Limb (tissue), 2 donors: ENCODE data around the gene GTF2H4.
"Not testable (repeated sequence)": the region's sequence is repeated elsewhere in the genome, so short reads cannot be mapped to it uniquely, and the experiment has no call there.

Experiments
- DNase-seq, 2 donors: peaks; one replicate each; pipeline ENCODE4 v3.0.0-alpha.2; 2016; ENCODE audit errors: extremely low spot score in 2 of 2

GTF2H4 gene

GRCh38 chr6:30894935-30895334, 13.1 kb upstream of the GTF2H4 start:
- no peak for DNase-seq

DNA sequence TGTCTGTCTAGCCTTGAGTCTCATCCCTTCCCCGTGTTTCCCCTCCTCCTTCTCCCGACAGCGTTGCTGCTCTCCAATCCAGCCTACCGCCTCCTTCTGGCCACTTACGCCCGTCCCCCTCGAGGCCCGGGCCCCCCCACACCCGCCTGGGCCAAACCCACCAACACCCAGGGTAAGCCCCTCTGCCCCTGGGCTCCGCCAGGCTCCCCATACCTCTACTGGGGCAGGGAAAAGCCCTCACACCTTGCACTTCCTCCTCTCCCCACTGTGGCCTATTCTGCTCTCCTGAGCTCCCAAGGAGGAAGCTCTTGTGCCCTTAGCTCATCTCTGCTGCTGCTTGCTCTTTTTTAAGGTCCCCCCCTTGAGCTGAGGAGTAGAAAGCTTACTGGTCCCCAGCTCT, 12.7 kb upstream of the GTF2H4 start:
- no peak for DNase-seq

DNA sequence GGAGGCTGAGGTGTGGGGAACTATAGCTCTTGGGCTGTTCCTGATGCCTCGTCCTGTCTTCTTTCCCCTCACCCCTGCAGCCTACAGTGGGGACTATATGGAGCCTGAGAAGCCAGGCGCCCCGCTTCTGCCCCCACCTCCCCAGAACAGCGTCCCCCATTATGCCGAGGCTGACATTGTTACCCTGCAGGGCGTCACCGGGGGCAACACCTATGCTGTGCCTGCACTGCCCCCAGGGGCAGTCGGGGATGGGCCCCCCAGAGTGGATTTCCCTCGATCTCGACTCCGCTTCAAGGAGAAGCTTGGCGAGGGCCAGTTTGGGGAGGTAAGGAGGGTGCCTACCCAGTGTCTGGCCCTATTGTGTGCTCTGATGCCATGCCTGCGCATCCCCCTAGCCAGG, 11.5 kb upstream of the GTF2H4 start:
- DNase-seq = no peak

GRCh38 chr6:30897882-30898281, 10.1 kb upstream of the GTF2H4 start:
- DNase-seq = no peak

DNA sequence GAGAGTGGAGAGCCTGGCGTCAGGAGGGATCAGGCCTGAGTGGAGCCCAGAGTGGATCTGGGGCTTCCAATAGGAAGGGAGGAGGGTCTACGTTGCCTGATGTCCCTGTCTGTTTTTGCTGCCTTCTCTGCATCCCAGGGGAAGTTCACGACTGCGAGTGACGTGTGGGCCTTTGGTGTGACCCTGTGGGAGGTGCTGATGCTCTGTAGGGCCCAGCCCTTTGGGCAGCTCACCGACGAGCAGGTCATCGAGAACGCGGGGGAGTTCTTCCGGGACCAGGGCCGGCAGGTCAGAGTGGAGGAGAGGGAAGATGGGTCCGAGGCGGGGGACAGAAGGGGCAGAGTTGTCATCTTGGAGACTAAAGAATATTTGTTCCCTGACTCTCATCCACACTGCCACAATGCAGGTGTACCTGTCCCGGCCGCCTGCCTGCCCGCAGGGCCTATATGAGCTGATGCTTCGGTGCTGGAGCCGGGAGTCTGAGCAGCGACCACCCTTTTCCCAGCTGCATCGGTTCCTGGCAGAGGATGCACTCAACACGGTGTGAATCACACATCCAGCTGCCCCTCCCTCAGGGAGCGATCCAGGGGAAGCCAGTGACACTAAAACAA, 9.2 kb upstream of the GTF2H4 start:
- DNase-seq = no peak

GRCh38 chr6:30900863-30901417, 7.1 kb upstream of the GTF2H4 start:
- DNase-seq = no peak

GRCh38 chr6:30901436-30901835, 6.6 kb upstream of the GTF2H4 start:
- no peak for DNase-seq

- DNase-seq = not testable (repeated sequence)
Measured at GRCh38 chr6:30902196-30902595, 5.8 kb upstream of the GTF2H4 start.

- DNase-seq = no peak
Measured at GRCh38 chr6:30902709-30903108, 5.3 kb upstream of the GTF2H4 start.

DNA sequence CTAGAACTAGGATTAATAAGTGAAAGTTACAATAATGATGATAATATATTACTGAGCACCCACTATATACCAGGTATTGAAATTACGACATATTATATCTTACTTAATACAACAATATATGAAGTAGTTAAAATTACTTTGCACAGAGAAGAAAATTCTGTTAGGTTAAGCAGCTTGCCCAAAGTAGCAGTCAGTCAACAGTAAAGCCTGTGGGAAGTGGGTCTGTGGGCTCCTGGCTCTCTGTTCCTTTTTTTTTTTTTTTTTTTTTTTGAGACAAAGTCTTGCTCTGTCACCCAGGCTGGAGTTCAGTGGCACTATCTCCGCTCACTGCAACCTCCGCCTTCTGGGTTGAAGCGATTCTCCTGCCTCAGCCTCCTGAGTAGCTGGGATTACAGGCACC, 4.8 kb upstream of the GTF2H4 start:
- DNase-seq = no peak

DNA sequence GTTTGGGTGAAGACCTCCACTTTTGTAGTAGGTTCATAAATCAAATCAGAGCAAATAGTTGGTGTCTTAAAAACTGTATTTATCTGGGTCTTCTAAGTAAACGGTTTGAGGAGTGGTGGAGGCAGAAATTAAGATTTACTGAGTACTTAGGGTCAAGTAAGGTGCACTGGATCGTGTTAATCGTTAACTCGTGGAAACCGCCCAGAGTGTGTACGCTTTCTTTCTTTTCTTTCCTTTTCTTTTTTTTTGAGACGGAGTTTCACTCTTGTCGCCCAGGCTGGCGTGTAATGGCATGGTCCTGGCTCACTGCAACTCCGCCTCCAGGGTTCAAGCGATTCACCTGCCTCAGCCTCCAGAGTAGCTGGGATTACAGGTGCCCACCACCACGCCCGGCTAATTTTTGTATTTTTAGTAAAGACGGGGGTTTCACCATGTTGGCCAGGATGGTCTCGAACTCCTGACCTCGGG, 683 bp upstream of the GTF2H4 start:
- DNase-seq = not testable (repeated sequence)

GRCh38 chr6:30908700-30909099, 693 bp downstream of the GTF2H4 start:
- DNase-seq = no peak

DNA sequence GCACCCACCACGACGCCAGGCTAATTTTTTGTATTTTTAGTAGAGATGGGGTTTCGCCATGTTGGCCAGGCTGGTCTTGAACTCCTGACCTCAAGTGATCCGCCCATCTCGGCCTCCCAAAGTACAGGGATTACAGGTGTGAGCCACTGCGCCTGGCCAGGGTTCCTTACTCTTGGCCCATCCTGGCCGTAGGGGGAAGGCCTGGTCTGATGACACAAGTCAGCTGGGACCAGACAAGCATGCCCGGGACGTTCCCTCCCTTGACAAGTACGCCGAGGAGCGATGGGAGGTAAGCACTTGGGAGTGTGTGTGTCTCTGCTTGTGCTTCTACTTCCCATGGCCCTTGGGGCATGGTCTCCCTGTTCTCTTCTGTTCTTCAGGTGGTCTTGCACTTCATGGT, 2.5 kb downstream of the GTF2H4 start:
- DNase-seq = not testable (repeated sequence)

- no peak for DNase-seq
Measured at GRCh38 chr6:30912746-30913520, 4.9 kb downstream of the GTF2H4 start.

DNA sequence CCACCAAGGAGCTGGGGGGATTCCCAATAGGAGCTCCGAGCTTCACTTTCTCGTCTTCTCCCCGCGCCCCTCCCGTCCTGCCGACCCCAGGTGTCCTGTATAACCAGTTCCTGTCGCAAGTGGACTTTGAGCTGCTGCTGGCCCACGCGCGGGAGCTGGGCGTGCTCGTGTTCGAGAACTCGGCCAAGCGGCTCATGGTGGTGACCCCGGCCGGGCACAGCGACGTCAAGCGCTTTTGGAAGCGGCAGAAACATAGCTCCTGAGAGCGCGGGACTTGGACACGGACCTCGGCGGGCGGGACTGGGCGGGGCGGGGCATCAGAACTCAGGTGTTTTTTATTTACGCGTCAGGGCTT, 5.7 kb downstream of the GTF2H4 start:
- no peak for DNase-seq

DNA sequence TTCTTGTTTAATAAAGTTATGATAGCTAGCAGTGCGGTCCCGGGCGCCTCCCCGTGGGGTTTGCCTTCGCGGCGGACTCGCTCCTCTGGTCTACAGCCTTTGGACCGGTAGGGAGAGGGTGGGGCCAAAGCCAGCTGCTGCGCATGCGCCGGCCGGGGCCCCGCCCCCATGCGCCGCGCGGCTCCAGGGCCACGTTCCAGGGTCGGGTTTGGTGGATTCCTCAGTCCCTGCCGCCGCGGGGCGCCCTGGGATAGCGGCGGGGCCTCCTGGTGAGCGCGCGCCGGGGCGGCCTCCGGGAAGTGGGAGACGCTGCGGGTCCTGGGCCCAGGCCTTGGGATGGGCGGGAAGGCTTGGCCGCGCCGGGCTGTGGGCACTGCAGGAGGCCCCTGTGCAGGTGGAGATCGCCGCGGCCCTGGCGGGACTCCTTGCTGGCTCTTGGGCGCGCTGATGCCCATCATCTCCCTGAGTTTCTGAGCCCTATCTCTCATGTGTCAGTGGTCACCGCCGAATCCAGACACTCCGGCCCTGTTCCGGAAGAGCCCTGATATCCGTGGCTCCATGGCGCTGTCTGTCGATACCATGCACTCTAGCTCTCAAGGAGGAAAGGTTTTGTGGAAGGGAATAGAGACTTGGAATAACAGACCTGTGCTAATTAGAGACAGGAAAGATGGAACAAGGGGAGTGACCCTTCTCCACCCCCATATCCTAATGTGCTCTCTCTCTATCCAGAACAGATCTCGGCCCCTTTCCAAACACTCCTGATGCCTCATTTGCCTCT, 6.3 kb downstream of the GTF2H4 start, which contains the start of gene VARS2:
VARS2 (plus strand) TSS at position 163 of the 778 bp plus-strand sequence; CDS start at position 762, 599 bp downstream.
- peak; percentile 93 to 96 for DNase-seq

DNA sequence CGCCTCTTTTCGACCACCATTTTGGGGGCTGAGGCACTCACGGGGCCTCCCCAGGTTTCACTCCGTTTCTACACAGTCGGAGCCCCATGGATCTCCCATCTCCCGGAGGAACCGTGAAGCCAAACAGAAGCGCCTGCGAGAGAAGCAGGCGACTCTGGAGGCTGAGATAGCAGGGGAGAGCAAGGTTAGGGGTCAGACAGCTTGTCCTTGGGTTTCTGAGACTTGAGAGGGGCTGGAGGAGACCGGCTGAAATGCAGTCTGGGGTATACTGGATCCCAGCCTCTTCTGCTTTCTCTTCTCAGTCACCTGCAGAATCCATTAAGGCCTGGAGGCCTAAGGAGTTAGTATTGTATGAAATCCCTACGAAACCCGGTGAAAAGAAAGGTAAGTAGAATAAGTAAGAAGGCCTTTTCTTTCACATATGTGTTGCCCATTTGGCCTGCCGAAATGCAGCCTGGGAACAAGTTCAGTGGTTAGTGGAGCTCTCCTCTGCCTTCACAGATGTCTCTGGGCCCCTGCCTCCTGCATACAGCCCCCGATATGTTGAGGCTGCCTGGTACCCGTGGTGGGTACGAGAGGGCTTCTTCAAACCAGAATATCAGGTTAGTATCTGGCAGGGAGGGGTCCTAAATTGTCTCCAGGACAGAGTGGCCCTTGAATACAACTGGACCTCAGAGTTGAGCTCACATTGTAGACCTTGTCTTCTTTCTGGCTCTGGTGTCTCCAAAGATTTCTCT, 7.0 kb downstream of the GTF2H4 start:
- DNase-seq = no peak

DNA sequence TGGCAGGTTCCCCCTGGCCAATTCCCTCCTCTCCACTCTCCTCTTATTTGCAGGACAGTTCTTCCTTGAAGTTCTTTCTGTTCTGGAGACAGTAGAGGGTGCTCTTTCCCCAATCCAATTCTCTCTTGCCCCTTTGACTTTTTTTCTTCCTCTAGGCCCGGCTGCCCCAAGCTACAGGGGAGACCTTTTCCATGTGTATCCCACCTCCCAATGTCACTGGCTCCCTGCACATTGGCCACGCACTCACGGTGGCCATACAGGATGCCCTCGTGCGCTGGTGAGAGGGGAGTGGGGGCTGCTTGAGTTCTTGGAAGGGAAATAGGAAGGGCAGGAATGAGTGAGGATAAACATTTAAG, 7.6 kb downstream of the GTF2H4 start:
- DNase-seq = peak; percentile 47 to 70

DNA sequence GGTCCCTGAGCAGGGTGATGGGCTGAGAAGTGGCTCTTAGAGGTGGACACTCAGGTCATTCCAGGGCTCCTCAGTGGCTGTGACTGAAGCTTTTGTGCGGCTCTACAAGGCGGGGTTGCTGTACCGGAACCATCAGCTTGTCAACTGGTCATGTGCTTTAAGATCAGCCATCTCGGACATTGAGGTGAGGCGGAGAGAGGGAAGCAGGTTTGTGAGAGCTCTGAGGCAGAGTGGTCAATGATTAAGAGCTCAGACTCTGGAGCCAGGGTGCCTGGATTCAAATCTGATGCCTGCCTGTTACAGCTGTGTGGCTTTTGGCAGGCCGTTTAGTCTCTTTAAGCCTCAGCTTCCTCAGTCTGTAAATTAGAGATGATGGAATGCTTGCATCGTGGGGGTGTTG, 9.0 kb downstream of the GTF2H4 start:
- no peak for DNase-seq

- no peak for DNase-seq
Measured at GRCh38 chr6:30917487-30917886, 9.5 kb downstream of the GTF2H4 start.

GRCh38 chr6:30918670-30919069, 10.7 kb downstream of the GTF2H4 start:
- no peak for DNase-seq
